ENCODE measurements around the gene MAD2L2.

DNA sequence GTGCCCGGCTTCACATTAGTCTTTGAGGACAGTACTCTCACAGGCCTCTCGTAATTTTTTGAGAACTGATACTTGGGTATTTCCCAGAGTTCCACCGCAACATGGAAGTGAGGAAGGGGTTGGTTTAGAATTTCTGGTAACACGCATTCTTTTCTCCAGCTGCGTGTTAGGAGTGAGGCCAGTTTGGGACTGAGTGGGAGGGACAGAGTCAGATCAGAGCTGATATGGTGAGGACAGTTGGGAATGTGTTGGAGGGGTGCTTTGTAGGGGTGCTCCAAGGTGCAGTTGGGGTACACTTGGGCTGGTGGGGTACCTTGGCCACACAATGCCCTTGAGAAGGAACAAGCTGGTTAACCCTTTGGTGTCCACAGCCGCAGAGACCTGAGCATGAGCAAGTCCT is 10.2 kb downstream of the MAD2L2 start:
- TF ChIP-seq, protein P1, sequence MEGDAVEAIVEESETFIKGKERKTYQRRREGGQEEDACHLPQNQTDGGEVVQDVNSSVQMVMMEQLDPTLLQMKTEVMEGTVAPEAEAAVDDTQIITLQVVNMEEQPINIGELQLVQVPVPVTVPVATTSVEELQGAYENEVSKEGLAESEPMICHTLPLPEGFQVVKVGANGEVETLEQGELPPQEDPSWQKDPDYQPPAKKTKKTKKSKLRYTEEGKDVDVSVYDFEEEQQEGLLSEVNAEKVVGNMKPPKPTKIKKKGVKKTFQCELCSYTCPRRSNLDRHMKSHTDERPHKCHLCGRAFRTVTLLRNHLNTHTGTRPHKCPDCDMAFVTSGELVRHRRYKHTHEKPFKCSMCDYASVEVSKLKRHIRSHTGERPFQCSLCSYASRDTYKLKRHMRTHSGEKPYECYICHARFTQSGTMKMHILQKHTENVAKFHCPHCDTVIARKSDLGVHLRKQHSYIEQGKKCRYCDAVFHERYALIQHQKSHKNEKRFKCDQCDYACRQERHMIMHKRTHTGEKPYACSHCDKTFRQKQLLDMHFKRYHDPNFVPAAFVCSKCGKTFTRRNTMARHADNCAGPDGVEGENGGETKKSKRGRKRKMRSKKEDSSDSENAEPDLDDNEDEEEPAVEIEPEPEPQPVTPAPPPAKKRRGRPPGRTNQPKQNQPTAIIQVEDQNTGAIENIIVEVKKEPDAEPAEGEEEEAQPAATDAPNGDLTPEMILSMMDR (IDR thresholded peaks at IDR 0.05) = no peak
- no peak for TF ChIP-seq POLR2AphosphoS5 (IDR thresholded peaks at IDR 0.05; ENCODE audit: insufficient read depth in 1 of 2, low read depth in 1 of 2)
- TF ChIP-seq POLR2A (IDR thresholded peaks at IDR 0.05) = no peak

All from vagina (tissue), 2 donors.